Right lobe of liver (tissue), 6 donors: Measurements from ENCODE around the gene ARF4. TPM values are rescaled to one million over a fixed set of nuclear protein-coding genes. Genes with fewer than 3 reads are reported as not detected.

ENCODE experiments used
- ATAC-seq, 4 donors: fragments of 200-7000 bp; cut with Tn5 transposase; one replicate each; pipeline ENCODE4 v1.9.1; 2020; ENCODE audit warnings: mild to moderate bottlenecking in 4 of 4, moderate library complexity in 4 of 4
- DNase-seq, 3 donors: peaks; one replicate each; pipeline ENCODE4 v3.0.0-alpha.2; 2020
- H3K27ac ChIP-seq, 3 donors: fragments of 200-600 bp; one replicate each; pipeline ENCODE4 v1.8.0; 2022
- H3K27me3 ChIP-seq, 2 donors: fragments of 200-600 bp; one replicate each; pipeline ENCODE4 v1.8.0; 2022
- H3K36me3 ChIP-seq, 4 donors: fragments of 200-600 bp; sonication (generic) in 1 of 4; one replicate each; pipeline versions ENCODE4 v1.5.1 to v1.8.0; 2017 to 2022; ENCODE audit warnings: control low read depth in 1 of 4
- H3K4me1 ChIP-seq, 4 donors: fragments of 200-600 bp; sonication (generic) in 1 of 4; one replicate each; pipeline versions ENCODE4 v1.5.1 to v1.8.0; 2017 to 2022; ENCODE audit warnings: control low read depth in 1 of 4
- H3K4me3 ChIP-seq, 3 donors: fragments of 200-600 bp; one replicate each; pipeline ENCODE4 v1.8.0; 2022
- H3K9me3 ChIP-seq, 4 donors: fragments of 200-600 bp; sonication (generic) in 1 of 4; one replicate each; pipeline versions ENCODE4 v1.5.1 to v1.8.0; 2017 to 2022; ENCODE audit warnings: control low read depth in 1 of 4
- CTCF ChIP-seq, 4 donors: fragments of 200-600 bp in 3 of 4; fragments of 450-650 bp in 1 of 4; IDR thresholded peaks; one replicate each; pipeline versions ENCODE4 v1.5.1 to v1.8.0; 2016 to 2022; ENCODE audit warnings: antibody characterized with exemption in 4 of 4, mild to moderate bottlenecking in 2 of 4
- POLR2A ChIP-seq: fragments of 450-650 bp; IDR thresholded peaks from one replicate; pipeline ENCODE4 v1.6.1; 2017; ENCODE audit warnings: antibody characterized with exemption, mild to moderate bottlenecking
- WGBS: methylation state at CpG from one replicate; pipeline ENCODE4 v1.1.6; 2018; ENCODE audit warnings: low coverage, low lambda C conversion rate; ENCODE audit not compliant: insufficient coverage; ENCODE audit errors: missing lambda C conversion rate; 5-methylcytosine and 5-hydroxymethylcytosine counted together
- intact Hi-C, 2 donors: fragments of 100-400 bp; cut with DNase I; formaldehyde crosslinking; loops; one replicate each; pipeline versions ENCODE4 v1.11.2 to v1.14.1; 2022
- total RNA-seq, 6 experiments: library from RNA; depleted of rRNA in 2 of 6; stranded (reverse); fragments of >200 nt in 2 of 6; fragmentation: NEBNext Ultra II Directional in 3 of 6; extraction: Animal tissue kit (Norgen Biotek cat#: 25700) in 3 of 6; gene quantifications; one replicate each; pipeline versions ENCODE4 v1.1.0 to v1.2.4, GENCODE V29; 2016 to 2023
- donor health status: DM: no; HTN: yes; CAD: no.
- donor health status: DM: no; HTN: no; CAD: no.
- donor health status: DM: no; HTN: no; CAD: no.
- donor health status: DM: no; HTN: yes; CAD: no.
- donor health status: DM: no; HTN: yes; CAD: no.

The ARF4 gene
- total RNA-seq, 6 experiments from 2014 or later = 63.0 to 125 (median 92.7) TPM

- peak within 1 kb of the TSS; percentile 75 to 96 (median 91) for H3K27ac ChIP-seq
- no peaks in the 10 kb centered on the region for H3K9me3 ChIP-seq
- WGBS = under 1% methylated on average over 50 of the region's 54 CpGs
- H3K4me1 ChIP-seq = peaks cover 0 to 22% (median 10%) of the 10 kb centered on the region in 4 donors
- H3K4me3 ChIP-seq = peak within 1 kb of the TSS; percentile 77 to 90 (median 87)
- intact Hi-C loops = loop anchor here in 1 of 2 donors (5.0 kb wide), 1 partner anchor 41 kb away; the partner anchor contains the start of gene ARF4
- H3K36me3 ChIP-seq = peaks cover 0 to 14% (median 4%) of the 10 kb centered on the region in 4 donors
- peak; percentile 88 to 91 (median 91) for DNase-seq
- peak; percentile 84 for TF ChIP-seq POLR2A
- TF ChIP-seq CTCF (IDR thresholded peaks at IDR 0.05) = no peak
- no peaks in the 10 kb centered on the region for H3K27me3 ChIP-seq
- peak; percentile 91 to 95 (median 94) for ATAC-seq
These were observed 41.2 kb downstream of the ARF4 start, which contains the start of gene PDE12 for GRCh38 chr3:57555738-57556458. Gene PDE12, plus strand, starts transcription at chr3:57556274. Its CDS starts 106 bp downstream, at chr3:57556380.

- no peak for DNase-seq
- H3K27me3 ChIP-seq = no peaks in the 10 kb centered on the region
- H3K27ac ChIP-seq = peak overlapping the region; percentile 75 to 96 (median 91)
- peak overlapping the region; percentile 77 to 90 (median 87) for H3K4me3 ChIP-seq
- H3K9me3 ChIP-seq = no peaks in the 10 kb centered on the region
- peaks cover 0 to 8% (median 4%) of the 10 kb centered on the region in 4 donors for H3K36me3 ChIP-seq
- no peak for TF ChIP-seq CTCF (IDR thresholded peaks at IDR 0.05)
- no peak for TF ChIP-seq POLR2A
- peaks cover 0 to 22% (median 10%) of the 10 kb centered on the region in 4 donors for H3K4me1 ChIP-seq
- intact Hi-C loops = loop anchor here in 1 of 2 donors (5.0 kb wide), 1 partner anchor 42 kb away; the partner anchor contains the start of gene ARF4
- WGBS = 20% methylated on average over 8 of the region's 8 CpGs
- ATAC-seq = peak; percentile 22 to 43 (median 32)
These were observed 41.8 kb downstream of the ARF4 start for GRCh38 chr3:57555306-57555705.

- Histone ChIP-seq H3K9me3 (no peaks in the 10 kb centered on the region), H3K36me3 (no peaks in the 10 kb centered on the region), H3K4me1 (peaks cover 0 to 9% (median 0%) of the 10 kb centered on the region in 4 donors), H3K4me3 (no peak overlapping the region), H3K27ac (no peak overlapping the region), H3K27me3 (no peaks in the 10 kb centered on the region)
- ATAC-seq (no peak), DNase-seq (no peak)
- 100% methylated on average over 1 of the region's 1 CpG for WGBS
- no peak for TF ChIP-seq POLR2A
- no peak for TF ChIP-seq CTCF (IDR thresholded peaks at IDR 0.05)
- intact Hi-C loops = no loop called here
These were observed 50.5 kb downstream of the ARF4 start for GRCh38 chr3:57546616-57547015.

- ATAC-seq (peak in 3 of 4 donors; percentile 33 to 94 (median 49)), DNase-seq (peak in 1 of 3 donors; percentile 33)
- Histone ChIP-seq H3K27me3 (no peaks in the 10 kb centered on the region), H3K4me1 (peaks cover 0 to 9% (median 0%) of the 10 kb centered on the region in 4 donors), H3K4me3 (no peak overlapping the region), H3K27ac (no peak overlapping the region), H3K9me3 (no peaks in the 10 kb centered on the region), H3K36me3 (no peaks in the 10 kb centered on the region)
- WGBS = 77% methylated on average over 5 of the region's 7 CpGs
- intact Hi-C loops = no loop called here
- no peak for TF ChIP-seq POLR2A
- no peak for TF ChIP-seq CTCF (IDR thresholded peaks at IDR 0.05)
These were observed 51.4 kb downstream of the ARF4 start for GRCh38 chr3:57545636-57546268.
